Renal cortical epithelial cell (primary cell): ENCODE data around the gene FAM221A. TPM values are rescaled to one million over a fixed set of nuclear protein-coding genes. Genes with fewer than 3 reads are reported as not detected.
"Not testable (repeated sequence)": the region's sequence is repeated elsewhere in the genome, so short reads cannot be mapped to it uniquely, and the experiment has no call there.

Experiments
- DNase-seq: peaks from one replicate; pipeline ENCODE4 v3.0.0-alpha.2; 2011; ENCODE audit warnings: low read depth
- total RNA-seq: library from RNA; depleted of rRNA; stranded (reverse); fragments of >200 nt; gene quantifications from 2 replicates; pipeline ENCODE4 v1.2.3, GENCODE V29; 2014

The FAM221A gene, protein sequence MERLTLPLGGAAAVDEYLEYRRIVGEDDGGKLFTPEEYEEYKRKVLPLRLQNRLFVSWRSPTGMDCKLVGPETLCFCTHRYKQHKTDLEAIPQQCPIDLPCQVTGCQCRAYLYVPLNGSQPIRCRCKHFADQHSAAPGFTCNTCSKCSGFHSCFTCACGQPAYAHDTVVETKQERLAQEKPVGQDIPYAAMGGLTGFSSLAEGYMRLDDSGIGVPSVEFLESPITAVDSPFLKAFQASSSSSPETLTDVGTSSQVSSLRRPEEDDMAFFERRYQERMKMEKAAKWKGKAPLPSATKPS
- 4.8 and 14.8 TPM in 2 replicates for total RNA-seq

GRCh38 chr7:23679898-23680413 is at the start of gene FAM221A:
Gene FAM221A (plus strand): TSS chr7:23680199. CDS start chr7:23680219, 20 bp downstream.
- DNase-seq = peak; percentile 56

DNA sequence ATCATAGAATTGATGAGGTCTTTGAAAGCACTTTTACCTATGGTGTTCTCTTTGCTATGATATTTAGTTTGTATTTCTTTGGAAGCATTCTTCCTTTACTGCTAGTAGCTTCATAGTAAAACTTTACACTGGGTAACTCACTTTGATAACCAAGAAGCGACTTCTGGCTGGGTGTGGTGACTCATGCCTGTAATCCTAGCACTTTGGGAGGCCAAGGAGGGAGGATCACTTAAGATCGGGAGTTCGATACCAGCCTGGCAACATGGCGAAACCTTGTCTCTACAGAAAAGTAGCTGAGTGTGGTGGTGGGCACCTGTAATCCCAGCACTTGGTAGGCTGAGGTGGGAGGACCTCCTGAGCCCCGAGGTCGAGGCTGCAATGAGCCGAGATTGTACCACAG is 46.6 kb upstream of the FAM221A start:
- DNase-seq = no peak

DNA sequence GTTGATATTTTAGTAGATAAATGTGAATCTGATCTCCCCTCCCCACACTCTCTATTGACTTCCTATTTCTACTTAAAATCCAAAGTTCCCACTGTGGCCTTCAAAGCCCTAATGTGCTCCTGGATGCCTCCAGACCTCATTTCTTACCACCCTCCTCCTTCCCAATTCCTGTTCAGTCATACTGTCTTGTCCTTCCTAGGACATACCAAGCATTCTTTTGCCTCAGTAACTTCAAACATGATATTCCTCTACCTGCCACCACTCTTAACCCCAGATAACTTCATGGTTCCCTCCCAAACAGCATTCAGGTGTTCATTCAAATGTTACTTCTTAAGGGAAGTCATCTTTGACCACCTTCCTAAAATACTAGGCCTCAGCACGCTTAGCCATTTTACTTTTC is 34.2 kb upstream of the FAM221A start:
- DNase-seq = no peak

GRCh38 chr7:23653942-23654341 is 26.1 kb upstream of the FAM221A start:
- DNase-seq = no peak

DNA sequence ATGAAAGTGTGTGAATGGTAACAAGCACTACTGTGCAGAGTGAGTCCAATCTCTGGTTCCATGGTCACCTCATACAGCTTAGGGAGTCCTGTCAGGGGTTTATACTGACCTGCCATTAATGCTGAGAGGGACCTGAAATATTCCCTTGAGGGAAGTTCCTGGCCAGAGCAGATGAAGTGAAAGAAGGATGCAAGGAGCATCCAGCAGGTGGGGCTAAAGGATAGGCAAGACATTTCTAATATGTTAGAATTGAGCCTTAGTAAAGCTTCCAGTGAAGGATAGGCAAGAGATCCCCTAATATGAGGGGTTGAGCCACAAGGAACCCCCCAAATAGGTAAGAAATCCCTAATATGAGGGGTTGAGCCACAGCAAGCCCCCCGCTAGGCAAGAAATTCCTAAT is 25.5 kb upstream of the FAM221A start:
- DNase-seq = peak; percentile 3

DNA sequence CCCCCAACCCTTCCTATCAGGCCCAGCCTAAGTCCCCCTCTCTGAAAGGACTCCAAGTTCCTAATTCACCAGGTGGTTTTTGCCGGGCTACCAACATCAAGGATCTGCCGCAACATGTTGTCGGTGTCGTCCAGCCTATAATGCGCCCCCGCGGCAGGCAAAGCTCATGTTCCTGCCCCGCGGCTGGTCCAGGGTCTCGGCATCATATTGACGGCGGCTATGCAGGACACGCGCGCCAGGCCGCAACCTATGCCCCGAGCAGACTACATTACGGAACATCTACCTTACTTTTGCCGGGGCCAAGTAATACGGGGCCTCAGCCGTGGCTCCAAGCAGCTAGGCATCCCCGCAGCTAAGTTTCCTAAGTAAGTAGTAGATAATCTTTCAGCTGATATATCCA is 24.6 kb upstream of the FAM221A start:
- DNase-seq = no peak

- DNase-seq = no peak
Observed at GRCh38 chr7:23658831-23659427, 21.1 kb upstream of the FAM221A start.

DNA sequence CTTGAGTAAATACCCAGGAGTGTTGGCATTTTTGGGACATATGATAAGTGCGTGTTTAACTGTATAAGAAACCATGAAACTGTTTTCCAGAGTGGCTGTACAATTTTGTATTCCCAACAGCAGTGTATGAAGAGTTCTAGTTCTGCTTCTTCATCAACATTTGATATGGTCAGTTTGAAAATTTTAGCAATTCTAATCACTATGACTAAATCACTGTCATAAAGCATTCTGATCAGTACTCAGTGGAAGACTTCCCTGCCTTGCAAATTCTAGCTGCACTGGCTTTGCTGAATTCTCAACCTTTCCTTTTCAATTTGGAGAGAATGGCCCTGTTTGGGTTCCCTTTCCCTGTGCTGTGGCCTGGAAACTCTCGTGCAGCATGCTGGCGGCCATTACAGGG is 18.6 kb upstream of the FAM221A start:
- DNase-seq = no peak

DNA sequence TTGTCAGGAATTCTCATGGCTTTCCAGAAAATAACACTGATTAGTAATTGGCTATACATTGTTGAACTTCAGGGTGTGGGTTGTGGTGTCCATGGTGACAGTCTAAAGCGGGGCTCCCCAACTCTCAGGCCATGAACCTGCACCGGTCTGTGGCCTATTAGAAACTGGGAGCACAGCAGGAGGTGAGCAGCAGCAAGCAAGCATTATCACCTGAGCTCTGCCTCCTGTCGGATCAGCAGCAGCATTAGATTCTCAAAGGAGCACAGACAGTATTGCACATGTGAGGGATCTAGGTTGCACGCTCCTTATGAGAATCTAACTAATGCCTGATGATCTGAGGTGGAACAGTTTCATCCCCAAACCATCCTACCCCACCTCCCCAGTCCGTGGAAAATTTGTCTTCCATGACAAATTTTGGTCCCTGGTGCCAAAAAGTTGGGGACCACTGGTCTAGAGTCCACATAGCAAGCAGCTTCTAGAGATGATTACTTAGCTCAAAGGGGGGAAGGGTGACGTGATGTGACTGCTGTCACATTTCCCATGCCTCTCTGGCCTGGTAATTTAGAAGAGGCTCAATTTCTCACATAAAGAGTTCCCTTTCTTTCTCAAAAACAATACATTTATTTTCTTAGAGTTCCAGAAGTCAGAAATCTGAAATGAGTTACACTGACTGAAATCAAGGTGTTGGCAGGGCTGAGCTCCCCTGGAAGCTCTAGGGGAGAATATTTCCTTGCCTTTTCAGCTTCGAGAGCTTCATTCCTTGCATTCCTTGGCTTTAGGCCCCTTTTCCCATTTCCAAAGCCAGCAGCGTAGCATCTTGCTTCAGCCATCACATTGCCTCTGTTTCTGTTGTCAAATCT is 17.6 kb upstream of the FAM221A start:
- DNase-seq = no peak

- no peak for DNase-seq
Observed at GRCh38 chr7:23662984-23663313, 17.1 kb upstream of the FAM221A start.

- DNase-seq = no peak
Observed at GRCh38 chr7:23664122-23664521, 15.9 kb upstream of the FAM221A start.

GRCh38 chr7:23672033-23672432 is 8.0 kb upstream of the FAM221A start:
- no peak for DNase-seq

DNA sequence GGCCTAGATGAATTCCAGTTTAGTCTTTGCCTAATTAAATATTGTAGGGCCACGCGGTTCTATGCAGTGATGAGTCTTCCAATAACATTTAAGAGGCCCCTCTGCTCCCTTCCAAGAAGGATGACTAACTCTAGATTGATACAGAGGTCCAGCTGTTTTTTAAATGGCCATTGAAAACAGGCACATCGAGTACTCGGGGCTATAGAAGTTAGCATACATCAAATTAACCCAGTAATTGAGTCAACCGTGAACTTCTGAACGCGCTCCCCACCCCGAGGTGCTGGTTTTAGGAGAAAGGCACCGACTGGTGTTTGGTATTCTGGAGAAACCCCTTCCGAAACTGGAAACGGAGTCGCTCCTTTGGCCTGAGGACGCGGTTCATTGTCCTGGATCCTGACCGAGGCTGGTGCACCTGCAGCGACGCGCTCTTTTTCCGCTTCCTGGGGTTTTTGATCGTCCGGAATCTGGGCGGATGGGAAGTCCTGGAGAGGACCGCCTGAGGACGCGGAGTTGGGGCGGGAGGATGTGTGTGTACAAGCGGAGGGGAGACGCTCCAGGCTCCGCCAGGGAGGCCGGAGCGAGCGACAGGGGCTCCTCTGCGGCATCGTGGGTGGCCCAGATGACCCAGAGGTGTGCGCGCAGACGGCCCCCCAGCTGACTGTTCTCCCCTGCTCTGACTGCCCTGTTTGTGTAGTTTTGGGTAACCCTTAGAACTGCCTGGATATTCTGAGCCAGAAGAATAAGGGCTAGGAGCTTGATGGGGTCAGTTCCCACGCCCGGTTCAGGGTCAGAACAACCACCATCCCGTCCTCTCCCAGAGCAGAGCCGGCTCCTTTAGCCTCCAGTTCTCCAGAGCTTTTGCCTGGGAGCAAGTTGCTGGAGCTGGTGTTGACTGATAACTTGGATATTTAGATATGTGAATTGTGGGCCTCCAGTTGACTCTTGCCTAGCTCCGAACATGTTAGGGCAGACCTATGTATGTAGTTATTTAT is 711 bp downstream of the FAM221A start:
- peak; percentile 54 for DNase-seq

GRCh38 chr7:23684041-23684440 is 4.0 kb downstream of the FAM221A start:
- not testable (repeated sequence) for DNase-seq

DNA sequence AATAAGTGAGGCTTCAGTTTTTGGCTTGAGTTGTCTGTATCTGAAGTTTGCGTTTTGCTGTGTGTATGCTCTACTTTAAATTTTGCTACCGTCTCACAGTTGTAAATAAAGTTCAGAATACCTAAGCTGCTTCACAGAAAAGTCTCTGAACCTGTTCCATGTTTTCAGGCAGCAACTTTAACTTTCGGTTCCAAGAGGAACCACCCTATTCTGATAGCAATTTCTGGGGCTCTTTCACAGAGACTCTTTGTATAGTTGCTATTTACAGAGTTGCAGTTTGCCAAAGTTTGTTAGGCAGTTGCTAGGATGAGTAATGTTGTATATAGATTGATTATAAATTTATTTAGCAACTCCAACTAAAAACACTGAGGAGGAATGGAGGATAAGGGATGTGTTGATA is 5.7 kb downstream of the FAM221A start:
- peak; percentile 42 for DNase-seq

DNA sequence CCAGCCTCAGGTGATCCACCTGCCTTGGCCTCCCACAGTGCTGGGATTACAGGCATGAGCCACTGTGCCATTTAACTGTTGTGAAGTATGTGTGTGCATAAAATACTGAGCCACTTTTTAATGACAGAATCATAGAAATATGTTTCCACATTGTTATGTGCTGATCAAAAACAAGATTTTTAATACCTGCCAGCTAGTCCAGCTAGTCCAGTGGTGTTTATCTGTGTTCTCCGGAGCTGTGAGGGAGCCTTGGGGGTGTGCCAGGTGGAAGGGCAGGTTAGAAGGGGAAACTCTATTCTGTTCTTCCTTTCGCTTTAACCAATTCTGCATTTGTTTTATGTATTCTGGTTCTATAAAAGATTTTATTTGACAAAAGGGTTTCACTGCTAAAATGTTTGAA is 7.0 kb downstream of the FAM221A start:
- no peak for DNase-seq

DNA sequence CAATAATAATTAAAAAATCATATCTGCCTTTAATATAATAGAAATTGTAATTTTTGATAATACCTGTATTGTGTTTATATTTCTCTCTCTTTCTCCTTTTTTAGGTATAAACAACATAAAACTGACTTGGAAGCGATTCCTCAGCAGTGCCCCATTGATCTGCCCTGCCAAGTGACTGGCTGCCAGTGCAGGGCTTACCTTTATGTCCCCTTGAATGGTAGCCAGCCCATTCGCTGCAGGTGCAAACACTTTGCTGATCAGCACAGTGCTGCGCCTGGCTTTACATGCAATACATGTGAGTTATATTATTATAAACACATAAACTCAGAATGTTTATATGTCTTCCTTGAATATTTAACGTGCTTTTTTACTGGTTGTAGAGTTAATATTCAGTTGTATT is 9.2 kb downstream of the FAM221A start:
- DNase-seq = no peak

GRCh38 chr7:23691320-23691719 is 11.3 kb downstream of the FAM221A start:
- DNase-seq = no peak

- DNase-seq = no peak
Observed at GRCh38 chr7:23693224-23693623, 13.2 kb downstream of the FAM221A start.

GRCh38 chr7:23696916-23697441 is 17.0 kb downstream of the FAM221A start:
- peak; percentile 49 for DNase-seq

GRCh38 chr7:23698822-23699221 is 18.8 kb downstream of the FAM221A start:
- DNase-seq = no peak
